ENCODE data around the gene RNF181.
"Not testable (repeated sequence)": the region's sequence is repeated elsewhere in the genome, so short reads cannot be mapped to it uniquely, and the experiment has no call there.

RNF181 gene

GRCh38 chr2:85596486-85597143 is 1.1 kb downstream of the RNF181 start:
- DNase-seq = no peak

DNA sequence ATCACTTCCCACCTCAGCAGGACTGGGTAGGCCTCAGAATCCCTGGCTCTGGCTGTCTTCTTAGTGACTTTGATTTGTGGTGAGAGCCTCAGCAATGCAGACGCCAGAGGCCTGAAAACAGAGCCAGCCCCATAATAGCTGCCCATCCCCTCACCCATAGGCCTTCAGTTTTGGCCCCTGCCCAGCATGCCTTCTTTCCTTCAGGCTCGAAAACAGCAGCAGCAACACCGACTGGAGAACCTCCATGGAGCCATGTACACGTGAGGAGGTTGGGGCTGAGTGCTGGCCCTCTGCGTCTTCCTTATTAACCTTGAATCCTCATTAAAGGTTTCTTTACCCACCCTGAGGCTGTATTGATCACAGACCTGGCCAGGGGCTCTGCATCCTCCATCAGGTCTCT is 1.7 kb downstream of the RNF181 start:
- no peak for DNase-seq

DNA sequence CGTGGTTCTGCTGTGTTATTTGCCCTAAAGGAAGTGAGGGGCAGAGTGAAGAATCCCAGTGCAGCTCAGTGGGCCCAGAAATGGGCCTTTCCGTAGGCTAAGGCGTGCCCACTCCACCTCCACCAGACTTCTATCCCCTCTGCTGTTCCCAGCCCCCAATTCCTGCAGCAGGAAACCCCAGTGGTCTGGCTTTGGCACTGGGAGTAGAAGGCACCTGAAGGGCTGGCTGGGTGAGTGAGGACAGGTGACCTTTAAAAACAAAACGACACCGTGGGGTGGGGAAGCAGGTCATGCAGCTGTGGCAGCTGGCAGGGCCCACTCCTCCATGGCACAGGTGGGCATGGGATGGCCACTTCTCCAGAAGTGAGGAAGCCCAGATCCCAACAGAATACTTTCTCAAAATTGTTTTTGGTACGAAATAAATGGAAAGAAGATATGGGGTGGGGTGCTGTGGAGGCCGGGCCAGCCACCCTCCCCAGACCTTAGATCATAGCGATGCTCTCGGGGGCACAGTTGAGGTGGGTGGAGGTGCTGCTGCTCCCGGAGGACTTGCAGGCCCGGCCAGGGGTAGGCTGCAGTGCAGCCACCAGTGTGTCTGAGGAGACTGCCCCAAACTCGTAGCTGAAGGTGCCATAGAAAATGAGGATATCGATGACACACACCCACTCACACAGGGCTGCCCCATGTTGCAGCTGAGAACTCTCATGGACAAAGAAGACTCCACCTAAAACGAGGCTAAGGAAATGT is 3.2 kb downstream of the RNF181 start:
- no peak for DNase-seq

DNA sequence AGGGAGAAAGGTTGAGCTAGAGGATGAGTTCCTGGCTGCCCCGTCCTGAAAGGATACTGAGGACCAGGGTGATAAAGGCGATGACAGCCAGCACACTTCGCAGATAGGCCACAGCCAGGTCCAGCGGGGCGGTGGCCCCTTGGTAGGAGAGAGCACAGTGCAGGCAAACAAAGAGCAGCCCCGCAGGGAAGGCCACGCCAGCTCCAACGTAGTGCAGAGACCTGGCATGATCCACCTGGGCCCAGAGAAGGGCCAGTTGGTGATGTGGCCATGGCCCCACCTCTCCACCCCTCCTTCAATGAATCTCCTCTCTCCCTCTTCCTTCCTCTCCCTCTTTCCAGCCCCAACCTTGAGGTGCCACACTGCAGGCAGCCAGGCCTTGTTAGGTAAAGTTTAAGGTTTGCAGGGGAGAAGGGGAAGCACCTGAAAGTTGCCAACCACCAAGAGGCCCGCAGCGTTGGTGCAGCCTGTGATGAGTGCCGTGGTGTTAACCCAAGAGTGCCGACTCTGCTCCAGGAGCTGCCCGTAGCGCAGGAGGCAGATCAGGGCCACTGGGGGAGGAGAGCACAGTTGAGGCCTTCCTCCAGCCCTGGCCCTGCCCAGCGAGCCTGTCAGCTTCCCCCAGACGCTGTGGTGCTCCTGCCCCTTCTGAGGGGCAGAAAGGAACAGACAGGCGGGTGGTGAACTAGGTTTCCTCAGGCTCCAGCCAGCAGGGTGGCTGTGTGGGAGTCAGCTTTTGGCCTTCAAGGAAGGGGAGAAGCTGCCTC is 4.1 kb downstream of the RNF181 start:
- no peak for DNase-seq

- DNase-seq = no peak
Observed at GRCh38 chr2:85600235-85600575, 4.7 kb downstream of the RNF181 start.

GRCh38 chr2:85600951-85601770 is 5.6 kb downstream of the RNF181 start:
- DNase-seq = no peak

- DNase-seq = peak; percentile 66
Observed at GRCh38 chr2:85601771-85602475, 6.4 kb downstream of the RNF181 start.

- DNase-seq = peak; percentile 96
Observed at GRCh38 chr2:85602476-85603234, 7.1 kb downstream of the RNF181 start, which contains the start of gene TMEM150A. Gene TMEM150A (minus strand): TSS chr2:85602698. CDS start chr2:85601948, 750 bp downstream.

DNA sequence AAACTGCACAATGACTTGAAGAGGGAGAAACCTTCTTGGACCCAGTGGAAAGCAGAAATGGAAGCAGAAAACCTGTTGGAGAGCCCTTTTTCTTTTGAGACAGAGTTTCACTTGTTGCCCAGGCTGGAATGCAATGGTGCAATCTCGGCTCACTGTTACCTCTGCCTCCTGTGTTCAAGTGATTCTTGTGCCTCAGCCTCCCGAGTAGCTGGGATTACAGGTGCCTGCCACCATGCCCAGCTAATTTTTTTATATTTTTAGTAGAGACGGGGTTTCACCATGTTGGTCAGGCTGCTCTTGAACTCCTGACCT is 8.5 kb downstream of the RNF181 start:
- not testable (repeated sequence) for DNase-seq

- no peak for DNase-seq
Observed at GRCh38 chr2:85604568-85605339, 9.2 kb downstream of the RNF181 start.

DNA sequence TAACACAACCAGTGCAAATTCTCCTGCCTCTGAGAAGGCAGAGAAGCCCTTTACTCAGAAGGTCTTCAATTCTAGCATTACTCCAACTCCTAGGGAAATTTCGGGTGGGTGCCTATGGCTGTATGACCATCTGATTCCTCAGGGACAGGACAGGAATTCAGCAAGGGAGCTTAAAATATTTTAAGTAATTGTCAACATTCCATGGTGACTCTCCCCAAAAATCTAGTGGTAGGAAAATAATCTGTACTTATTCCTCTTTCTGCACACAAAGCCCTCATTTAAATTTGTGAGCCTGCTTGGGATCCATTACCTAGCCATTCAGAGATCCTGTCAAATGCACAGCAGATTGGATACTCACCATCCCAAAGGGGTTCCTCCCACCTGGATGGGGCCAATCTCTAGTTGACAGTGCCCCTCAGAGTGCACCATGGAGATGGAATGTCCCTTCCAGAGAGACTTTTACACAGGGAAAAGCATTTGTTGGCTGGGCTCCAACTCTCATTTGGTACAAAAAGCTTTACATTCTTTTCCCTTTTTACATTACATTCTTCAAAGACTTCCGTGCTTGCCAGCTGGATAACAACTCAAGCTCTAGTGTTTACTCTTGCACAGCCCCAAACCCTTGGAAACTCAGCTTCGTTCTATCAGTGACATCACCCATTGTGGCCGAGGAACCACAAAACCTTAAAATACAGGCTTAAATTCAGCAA is 10.0 kb downstream of the RNF181 start:
- DNase-seq = no peak

DNA sequence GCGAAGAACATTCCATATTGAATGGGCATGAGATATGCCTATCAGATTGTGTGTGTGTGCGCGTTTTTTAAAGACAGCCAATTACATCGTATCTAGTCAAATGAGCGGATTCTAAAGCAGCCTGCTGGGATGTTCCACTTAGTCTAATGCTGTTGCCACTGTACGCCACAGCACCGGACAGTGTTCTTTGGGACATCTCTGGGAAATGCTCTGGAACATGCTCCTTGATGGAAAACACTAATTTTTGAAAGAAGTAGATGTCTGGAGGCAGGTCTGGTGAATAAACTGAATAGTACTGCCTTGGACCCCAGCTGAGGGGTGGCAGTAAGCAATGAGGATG is 10.5 kb downstream of the RNF181 start:
- no peak for DNase-seq

DNA sequence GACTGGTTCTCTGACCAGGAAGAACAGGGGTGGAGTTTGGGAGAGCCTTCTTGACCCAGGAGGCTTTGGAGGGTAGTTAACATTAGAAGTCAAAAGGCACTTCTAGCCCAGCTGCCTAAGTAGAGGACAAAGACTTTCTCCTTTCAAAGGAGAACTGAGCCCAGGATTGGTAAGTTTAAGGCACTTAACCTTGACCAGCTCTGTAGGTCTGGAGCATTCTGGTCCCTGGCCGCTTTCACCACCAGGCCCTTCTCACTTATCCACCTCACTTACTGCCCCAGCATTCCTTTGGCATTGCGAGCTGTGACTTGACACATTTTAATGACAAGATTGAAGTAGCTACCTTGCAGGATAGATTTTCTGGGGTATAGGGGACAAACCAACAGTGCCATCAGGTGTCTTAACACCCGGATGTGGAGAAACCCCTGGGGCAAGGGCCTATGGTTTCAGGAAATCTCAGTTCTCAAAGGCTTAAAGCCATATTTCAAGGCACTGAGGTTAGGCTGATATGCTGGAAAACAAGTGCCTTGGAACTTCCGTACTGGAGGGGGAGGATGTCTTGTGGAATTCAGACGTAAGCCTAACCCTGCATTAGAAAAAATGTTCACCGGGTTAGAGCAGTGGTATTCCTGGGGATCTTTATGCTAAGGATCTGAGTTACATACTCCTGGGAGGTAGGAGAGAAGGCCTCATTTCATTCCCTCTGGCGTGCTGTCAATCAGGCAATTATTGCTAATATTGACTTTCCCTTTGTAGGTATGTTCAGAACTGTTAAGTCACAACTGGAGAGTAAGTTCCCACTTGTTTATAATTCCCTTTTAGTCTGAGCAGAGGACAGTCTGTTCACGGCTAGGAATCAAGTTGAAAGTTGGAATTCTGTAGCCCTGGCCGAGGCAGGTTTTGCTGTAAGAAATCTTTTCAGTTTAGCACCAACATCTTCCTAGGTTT is 12.0 kb downstream of the RNF181 start:
- no peak for DNase-seq

- DNase-seq = no peak
Observed at GRCh38 chr2:85611217-85611704, 15.7 kb downstream of the RNF181 start.

- DNase-seq = peak; percentile 95
Observed at GRCh38 chr2:85611705-85612587, 16.4 kb downstream of the RNF181 start, which contains the start of gene C2orf68. Gene C2orf68 (minus strand): TSS chr2:85612066. CDS start chr2:85611984, 82 bp downstream.

DNA sequence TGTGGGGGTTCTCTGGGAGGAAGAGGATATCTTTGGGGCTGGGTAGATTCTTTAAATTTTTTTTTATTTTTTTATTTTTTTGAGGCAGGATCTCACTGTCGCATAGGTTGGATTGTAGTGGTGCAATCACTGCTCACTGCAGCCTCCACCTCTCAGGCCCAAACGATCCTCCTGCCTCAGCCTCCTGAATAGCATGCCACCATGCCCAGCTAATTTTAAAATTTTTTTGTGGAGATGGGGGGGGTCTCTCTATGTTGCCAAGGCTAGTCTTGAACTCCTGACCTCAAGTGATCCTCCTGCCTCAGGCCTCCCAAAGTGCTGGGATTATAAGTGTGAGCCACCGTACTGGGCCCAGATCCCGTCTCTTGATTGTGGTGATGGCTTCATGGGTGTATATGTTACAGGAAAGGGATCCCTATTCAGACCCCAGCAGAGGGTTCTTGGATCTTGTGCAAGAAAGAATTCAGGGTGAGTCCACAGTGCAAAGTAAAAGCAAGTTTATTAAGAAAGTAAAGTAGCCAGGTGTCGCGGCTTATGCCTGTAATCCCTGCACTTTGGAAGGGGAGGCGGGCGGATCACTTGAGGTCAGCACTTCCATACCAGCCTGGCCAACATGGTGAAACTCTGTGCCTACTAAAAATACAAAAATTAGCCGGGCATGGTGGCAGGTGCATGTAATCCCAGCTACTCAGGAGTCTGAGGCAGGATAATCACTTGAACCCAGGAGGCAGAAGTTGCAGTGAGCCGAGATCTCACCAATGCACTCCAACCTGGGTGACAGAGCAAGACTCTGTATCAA is 18.4 kb downstream of the RNF181 start:
- DNase-seq = peak; percentile 88

- not testable (repeated sequence) for DNase-seq
Observed at GRCh38 chr2:85614757-85615156, 19.2 kb downstream of the RNF181 start.
